AG20443 (cell line): Measurements from ENCODE around the gene SERTAD2.

Experiments
- DNase-seq: peaks from one replicate; pipeline ENCODE4 v3.0.0; 2012; ENCODE audit warnings: low spot score, mixed read lengths

SERTAD2 gene

GRCh38 chr2:64627860-64628841, 25.6 kb downstream of the SERTAD2 start:
- DNase-seq: no peak

DNA sequence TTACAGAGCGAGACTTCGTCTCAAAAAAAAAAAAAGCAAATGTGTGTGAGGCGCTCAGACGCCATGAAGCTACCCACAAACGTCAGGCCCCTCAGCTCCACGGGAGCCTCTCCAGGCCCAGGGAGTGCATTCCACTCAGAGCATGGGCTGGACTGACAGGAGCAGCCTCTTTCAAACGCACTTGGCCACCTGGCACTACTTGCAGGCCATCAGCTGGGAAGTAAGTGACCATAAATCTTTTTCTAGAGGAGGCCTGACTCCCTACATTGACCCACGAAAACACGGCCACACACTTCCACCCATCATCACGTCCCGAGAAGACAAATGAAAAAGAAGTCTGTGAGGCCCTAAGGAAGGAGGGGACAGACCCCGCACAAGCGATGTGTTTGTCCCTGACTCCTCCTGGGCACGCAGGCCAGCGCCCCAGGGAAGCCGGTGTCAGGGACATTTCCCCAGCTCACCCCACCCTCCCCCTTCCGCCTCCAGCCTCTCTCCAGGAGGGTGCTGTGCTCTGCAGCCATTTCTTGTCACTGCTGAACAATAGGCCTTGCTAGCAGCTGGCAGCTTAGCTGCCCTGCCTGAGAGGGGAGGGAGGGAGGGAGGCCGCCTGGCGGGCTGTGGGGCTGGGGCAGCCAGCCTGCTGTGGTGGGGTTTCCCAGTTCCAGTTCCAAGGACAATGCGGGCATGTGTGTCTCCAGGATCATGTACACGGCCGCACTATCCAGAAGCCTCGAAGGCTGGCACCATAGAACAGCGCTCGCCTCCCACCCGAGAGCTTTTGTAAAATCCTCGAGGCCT, 26.6 kb downstream of the SERTAD2 start:
- DNase-seq: no peak

GRCh38 chr2:64626146-64626809, 27.4 kb downstream of the SERTAD2 start:
- no peak for DNase-seq

DNA sequence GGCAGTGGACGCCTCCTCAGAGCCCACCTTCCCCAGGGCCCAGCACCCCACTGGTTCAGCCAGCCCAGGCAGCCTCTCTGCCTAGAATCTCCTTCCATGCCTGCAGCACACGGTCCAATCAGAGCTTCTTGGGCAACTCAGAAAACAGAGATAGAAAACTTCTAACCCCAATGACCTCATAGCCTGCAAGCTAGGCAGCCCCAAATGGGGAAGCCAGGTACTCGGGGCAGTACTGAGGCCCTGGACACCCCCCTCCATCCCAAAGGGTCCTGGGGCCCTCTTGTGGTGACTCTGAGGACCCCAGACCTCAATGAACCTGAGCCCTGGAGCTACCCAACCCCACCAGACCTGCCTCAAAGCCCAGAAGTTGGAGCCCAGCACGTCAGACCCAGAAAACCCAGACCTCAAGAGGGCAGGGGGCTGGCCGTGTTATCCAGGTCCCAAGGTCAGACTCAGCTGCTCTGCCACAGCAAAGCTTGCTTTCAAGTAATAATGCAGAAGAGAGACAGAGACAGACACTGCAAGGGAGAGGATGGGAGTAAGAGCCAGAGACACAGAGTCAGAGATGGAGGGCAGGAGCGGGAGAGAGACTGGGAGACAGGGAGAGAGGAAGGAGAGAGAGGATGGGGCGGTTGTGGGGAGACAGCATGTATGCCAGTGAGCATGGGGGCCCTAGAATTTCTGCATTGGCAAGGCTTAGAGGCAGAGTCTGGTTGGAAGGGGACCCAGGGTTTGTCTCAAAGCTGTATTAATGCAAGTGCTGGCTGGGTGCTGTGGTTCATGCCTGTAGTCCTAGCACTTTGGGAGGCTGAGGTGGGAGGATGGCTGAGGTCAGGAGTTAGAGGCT, 28.2 kb downstream of the SERTAD2 start:
- no peak for DNase-seq

DNA sequence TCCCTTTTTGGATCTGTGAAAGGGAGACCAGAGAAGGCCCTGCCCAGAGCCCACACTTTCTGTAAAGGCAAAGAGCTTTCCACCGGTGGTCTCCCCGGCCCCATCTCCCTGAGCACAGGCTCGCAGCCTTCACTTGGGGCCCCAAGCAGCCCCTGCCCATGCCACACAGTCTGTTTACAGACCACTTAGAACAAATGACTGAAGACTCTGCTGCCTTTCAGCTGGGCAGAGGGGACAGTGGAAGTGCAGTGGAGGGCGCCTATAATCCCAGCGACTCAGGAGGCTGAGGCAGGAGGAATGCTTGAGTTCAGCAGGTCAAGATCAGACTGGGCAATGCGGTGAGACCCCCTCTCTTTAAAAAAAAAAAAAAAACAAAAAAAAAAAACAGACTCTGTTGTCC, 28.9 kb downstream of the SERTAD2 start:
- no peak for DNase-seq

DNA sequence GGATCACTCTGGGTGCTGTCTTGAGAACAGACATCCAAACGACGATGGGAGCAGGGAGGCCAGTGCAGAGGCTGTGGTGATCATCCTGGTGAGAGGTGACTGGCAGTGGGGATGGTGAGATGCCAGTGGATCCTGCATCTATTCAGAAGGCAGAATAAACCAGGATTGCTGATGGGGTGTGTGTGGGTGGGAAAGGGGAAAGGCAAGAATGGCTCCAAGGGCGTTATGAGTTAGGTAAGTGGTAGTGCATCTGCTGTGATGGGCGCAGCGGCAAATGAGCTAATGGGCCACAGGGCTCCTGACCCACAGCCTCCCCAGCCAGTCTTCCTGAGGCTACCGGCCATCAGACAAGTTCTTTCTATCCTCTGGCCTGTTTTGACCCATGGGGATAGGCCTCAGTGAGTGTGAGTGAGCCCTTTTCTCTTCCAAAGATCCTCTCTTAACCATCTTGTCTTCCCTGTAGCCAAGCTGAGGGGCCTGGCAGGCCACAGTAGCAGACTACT, 29.6 kb downstream of the SERTAD2 start:
- no peak for DNase-seq

- DNase-seq: no peak
Observed at GRCh38 chr2:64623242-64623850, 30.4 kb downstream of the SERTAD2 start.

GRCh38 chr2:64622443-64623241, 31.1 kb downstream of the SERTAD2 start:
- DNase-seq: peak; percentile 49

GRCh38 chr2:64620661-64621060, 33.1 kb downstream of the SERTAD2 start:
- no peak for DNase-seq

GRCh38 chr2:64617631-64618151, 36.0 kb downstream of the SERTAD2 start:
- DNase-seq: no peak

DNA sequence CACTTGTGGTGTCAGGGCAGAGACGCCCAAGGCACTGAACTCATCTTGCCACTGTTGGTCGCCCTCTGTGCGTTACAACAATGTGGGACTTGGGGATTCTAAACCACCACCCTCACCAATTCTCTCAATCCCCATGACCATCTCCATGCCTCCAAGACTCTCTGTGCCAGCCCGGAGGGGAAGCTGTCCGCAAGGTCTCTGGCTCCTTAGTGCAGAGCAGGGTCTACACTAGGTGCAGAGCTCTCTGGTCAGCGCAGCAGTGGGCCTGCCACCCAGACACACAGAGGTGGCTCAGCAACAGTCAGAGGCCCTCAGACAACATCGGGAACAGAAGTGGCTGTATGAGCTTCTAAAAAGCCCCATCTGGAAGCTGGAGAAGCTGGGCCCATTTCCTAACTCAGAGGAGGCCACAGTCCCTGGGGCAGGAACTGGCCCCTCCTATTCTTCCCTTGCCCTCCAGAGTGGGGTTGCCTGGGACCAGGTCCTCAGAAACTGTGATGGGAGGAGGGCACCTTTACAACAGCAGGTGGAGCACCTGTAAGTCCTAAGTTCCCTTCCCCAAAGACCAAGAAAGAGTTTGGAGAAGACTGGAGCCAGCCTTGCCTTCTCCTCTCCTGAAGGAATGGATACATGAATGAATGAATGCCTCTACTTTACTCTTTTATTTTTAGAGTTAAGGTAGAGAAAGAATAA, 37.7 kb downstream of the SERTAD2 start:
- no peak for DNase-seq

DNA sequence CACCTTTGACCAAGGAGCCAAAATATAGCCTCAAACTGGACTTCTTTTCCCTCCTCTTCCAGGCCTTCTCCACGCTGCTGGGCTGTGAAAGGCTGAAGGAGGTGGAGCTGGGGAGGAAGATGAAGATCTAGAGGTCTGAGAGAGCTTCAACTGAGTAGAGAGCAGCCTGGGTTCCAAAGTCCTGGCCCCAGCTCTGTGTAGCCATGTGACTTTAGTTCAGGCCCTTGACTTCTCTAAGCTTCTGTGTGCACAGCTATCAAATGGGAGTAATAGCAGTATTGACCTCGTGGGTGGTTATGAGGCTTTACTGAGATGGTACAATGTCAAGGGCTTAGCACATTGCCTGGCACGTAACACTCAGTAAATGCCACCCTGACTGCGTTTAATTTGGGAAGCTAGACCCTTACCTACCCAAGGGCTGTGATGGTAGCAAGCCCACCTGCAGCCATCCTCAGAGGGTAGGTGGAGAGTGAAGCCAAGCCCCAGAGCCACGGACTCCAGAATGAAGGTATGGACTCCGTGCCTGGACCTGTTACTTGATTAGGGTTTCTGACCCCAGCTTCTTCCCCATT, 38.4 kb downstream of the SERTAD2 start:
- no peak for DNase-seq

- no peak for DNase-seq
Observed at GRCh38 chr2:64613276-64613675, 40.4 kb downstream of the SERTAD2 start.

GRCh38 chr2:64612575-64613195, 41.0 kb downstream of the SERTAD2 start:
- DNase-seq: no peak

GRCh38 chr2:64610316-64610855, 43.3 kb downstream of the SERTAD2 start:
- DNase-seq: no peak

- no peak for DNase-seq
Observed at GRCh38 chr2:64609942-64610281, 43.8 kb downstream of the SERTAD2 start.

GRCh38 chr2:64609227-64609941, 44.3 kb downstream of the SERTAD2 start:
- DNase-seq: peak; percentile 94

GRCh38 chr2:64608867-64609226, 44.9 kb downstream of the SERTAD2 start:
- DNase-seq: no peak
